ENCODE data around the gene TXNRD2.

Gene TXNRD2

GRCh38 chr22:19868773-19869471 is 72.7 kb downstream of the TXNRD2 start:
- no peaks in the 10 kb centered on the region for H3K27me3 ChIP-seq (replicated peaks; ENCODE audit: control insufficient read depth, insufficient read depth, low read length)
- H3K36me3 ChIP-seq (ENCODE audit: control insufficient read depth, insufficient read depth, low read length), result no peaks in the 10 kb centered on the region
- TF ChIP-seq CTCF (IDR thresholded peaks at IDR 0.05; ENCODE audit: insufficient read depth, low read length, poor library complexity, severe bottlenecking), result no peak
- H3K4me3 ChIP-seq (replicated peaks; ENCODE audit: low read depth, low read length), result no peak overlapping the region
- DNase-seq (ENCODE audit: extremely low read depth, insufficient read length), result no peak

- TF ChIP-seq CTCF (IDR thresholded peaks at IDR 0.05; ENCODE audit: insufficient read depth, low read length, poor library complexity, severe bottlenecking), result no peak
- H3K4me3 ChIP-seq (replicated peaks; ENCODE audit: low read depth, low read length), result no peak overlapping the region
- DNase-seq (ENCODE audit: extremely low read depth, insufficient read length), result no peak
- no peaks in the 10 kb centered on the region for H3K27me3 ChIP-seq (replicated peaks; ENCODE audit: control insufficient read depth, insufficient read depth, low read length)
- H3K36me3 ChIP-seq (ENCODE audit: control insufficient read depth, insufficient read depth, low read length), result no peaks in the 10 kb centered on the region
These were observed 73.3 kb downstream of the TXNRD2 start for GRCh38 chr22:19868333-19868732.

- Histone ChIP-seq H3K4me3 (replicated peaks; ENCODE audit: low read depth, low read length) (no peak overlapping the region), H3K27me3 (replicated peaks; ENCODE audit: control insufficient read depth, insufficient read depth, low read length) (no peaks in the 10 kb centered on the region), H3K36me3 (ENCODE audit: control insufficient read depth, insufficient read depth, low read length) (no peaks in the 10 kb centered on the region)
- TF ChIP-seq CTCF (IDR thresholded peaks at IDR 0.05; ENCODE audit: insufficient read depth, low read length, poor library complexity, severe bottlenecking), result no peak
- no peak for DNase-seq (ENCODE audit: extremely low read depth, insufficient read length)
These were observed 74.0 kb downstream of the TXNRD2 start for GRCh38 chr22:19867617-19868016.

GRCh38 chr22:19866665-19867009 is 75.0 kb downstream of the TXNRD2 start:
- H3K4me3 ChIP-seq (replicated peaks; ENCODE audit: low read depth, low read length), result no peak overlapping the region
- no peaks in the 10 kb centered on the region for H3K27me3 ChIP-seq (replicated peaks; ENCODE audit: control insufficient read depth, insufficient read depth, low read length)
- DNase-seq (ENCODE audit: extremely low read depth, insufficient read length), result no peak
- no peaks in the 10 kb centered on the region for H3K36me3 ChIP-seq (ENCODE audit: control insufficient read depth, insufficient read depth, low read length)
- no peak for TF ChIP-seq CTCF (IDR thresholded peaks at IDR 0.05; ENCODE audit: insufficient read depth, low read length, poor library complexity, severe bottlenecking)

- no peak for TF ChIP-seq CTCF (IDR thresholded peaks at IDR 0.05; ENCODE audit: insufficient read depth, low read length, poor library complexity, severe bottlenecking)
- no peak for DNase-seq (ENCODE audit: extremely low read depth, insufficient read length)
- Histone ChIP-seq H3K27me3 (replicated peaks; ENCODE audit: control insufficient read depth, insufficient read depth, low read length) (no peaks in the 10 kb centered on the region), H3K4me3 (replicated peaks; ENCODE audit: low read depth, low read length) (no peak overlapping the region), H3K36me3 (ENCODE audit: control insufficient read depth, insufficient read depth, low read length) (no peaks in the 10 kb centered on the region)
These were observed 76.3 kb downstream of the TXNRD2 start for GRCh38 chr22:19865141-19865829.

Data from GM06990 (cell line).